GM12878 (cell line): Measurements from ENCODE around the gene DNMBP. TPM values are rescaled to one million over a fixed set of nuclear protein-coding genes. Genes with fewer than 3 reads are reported as not detected.

Experiments used
- ATAC-seq: fragments of 200-7000 bp; cut with Tn5 transposase; 3 replicates; pipeline ENCODE4 v1.9.1; 2020; ENCODE audit warnings: mild to moderate bottlenecking, moderate library complexity
- BruUV-seq: library from RNA; stranded (reverse); fragments of 400-500 nt; replicated peaks from 2 replicates; lab custom pipeline; 2021; lab: Mats Ljungman, UMichigan
- CTCF ChIA-PET: fragments of 300-600 bp; sonication (Branson Sonifier 250); formaldehyde crosslinking; extraction: SDS; loops from one replicate; lab custom pipeline; 2021; ENCODE audit warnings: inconsistent platforms; lab: Yijun Ruan, JAX
- POLR2A ChIA-PET: fragments of 350-600 bp; formaldehyde crosslinking; extraction: SDS; loops from one replicate; lab custom pipeline; 2021; ENCODE audit warnings: inconsistent platforms; lab: Charles Lee
- RAD21 ChIA-PET: fragments of 300-600 bp; sonication (Branson Sonifier 250); formaldehyde crosslinking; loops from one replicate; lab custom pipeline; 2023; ENCODE audit warnings: antibody characterized with exemption; ENCODE audit not compliant: unreplicated experiment; lab: Charles Lee
- SMC1A ChIA-PET: fragments of 300-600 bp; sonication (Branson Sonifier 250); formaldehyde crosslinking; loops from one replicate; lab custom pipeline; 2023; ENCODE audit not compliant: unreplicated experiment, uncharacterized antibody; lab: Charles Lee
- DNase-seq: peaks from one replicate; pipeline ENCODE4 v3.0.0-alpha.2; 2011; ENCODE audit warnings: low read depth, low spot score
- FAIRE-seq: peaks from 3 replicates; lab custom pipeline; 2011; peaks lifted over from hg19 to GRCh38; lab: Jason Lieb, UNC
- H2AFZ ChIP-seq: 2 replicates; pipeline ENCODE4 v1.6.0; 2011; ENCODE audit warnings: low read depth, low read length, control low read depth; ENCODE audit not compliant: control insufficient read depth
- H3K27ac ChIP-seq: 2 replicates; pipeline ENCODE4 v1.5.1; 2011; ENCODE audit warnings: control low read depth; ENCODE audit not compliant: control insufficient read depth, insufficient read depth
- H3K27me3 ChIP-seq, 2 experiments: replicated peaks in 1 of 2; 2 replicates each; pipeline versions ENCODE4 v1.6.0 to v1.6.1; 2011; ENCODE audit warnings: low read length in 1 of 2; ENCODE audit not compliant: control insufficient read depth in 2 of 2, insufficient read depth in 2 of 2
- H3K36me3 ChIP-seq, 2 experiments: 2 replicates each; pipeline ENCODE4 v1.5.1; 2011; ENCODE audit warnings: low read length in 1 of 2; ENCODE audit not compliant: control insufficient read depth in 2 of 2, insufficient read depth in 2 of 2
- H3K4me1 ChIP-seq: 2 replicates; pipeline ENCODE4 v1.6.1; 2011; ENCODE audit warnings: mild to moderate bottlenecking, low read length, moderate library complexity, mixed read lengths; ENCODE audit not compliant: control insufficient read depth, insufficient read depth
- H3K4me2 ChIP-seq: 2 replicates; pipeline ENCODE4 v1.6.0; 2011; ENCODE audit warnings: control low read depth; ENCODE audit not compliant: control insufficient read depth, insufficient read depth
- H3K4me3 ChIP-seq: fragments of 200-600 bp; sonication (generic); 2 replicates; pipeline ENCODE4 v1.5.1; 2016
- H3K79me2 ChIP-seq: 2 replicates; pipeline ENCODE4 v1.6.0; 2011; ENCODE audit warnings: low read length; ENCODE audit not compliant: control insufficient read depth, insufficient read depth
- H3K9ac ChIP-seq: 2 replicates; pipeline ENCODE4 v1.8.0; 2011; ENCODE audit warnings: low read length, control low read depth, mixed read lengths; ENCODE audit not compliant: control insufficient read depth, insufficient read depth
- H3K9me3 ChIP-seq: replicated peaks from 3 replicates; pipeline ENCODE4 v1.5.1; 2011; ENCODE audit warnings: mild to moderate bottlenecking, low read length; ENCODE audit not compliant: control insufficient read depth, insufficient read depth
- H4K20me1 ChIP-seq: 2 replicates; pipeline ENCODE4 v1.6.0; 2011; ENCODE audit not compliant: control insufficient read depth, insufficient read depth
- ASH2L ChIP-seq: fragments of 300-600, 200-600 bp; sonication (generic); IDR thresholded peaks from 2 replicates; pipeline ENCODE4 v1.6.1; 2017; ENCODE audit warnings: low read depth, mild to moderate bottlenecking, borderline replicate concordance
- CEBPZ ChIP-seq: fragments of 150-350 bp; IDR thresholded peaks from 2 replicates; pipeline ENCODE4 v1.6.1; 2016; ENCODE audit warnings: low read depth, low read length
- DPF2 ChIP-seq: fragments of 450-650 bp; IDR thresholded peaks from 2 replicates; pipeline ENCODE4 v1.6.1; 2017; ENCODE audit warnings: mild to moderate bottlenecking
- HDAC2 ChIP-seq: fragments of 200-600 bp; sonication (generic); IDR thresholded peaks from 2 replicates; pipeline ENCODE4 v1.6.1; 2017
- IRF4 ChIP-seq: IDR thresholded peaks from 2 replicates; pipeline ENCODE4 v1.6.1; 2011; ENCODE audit warnings: low read depth, low read length
- NBN ChIP-seq: fragments of 450-650 bp; IDR thresholded peaks from 2 replicates; pipeline ENCODE4 v1.6.1; 2016
- SREBF2 ChIP-seq: IDR thresholded peaks from 2 replicates; pipeline ENCODE4 v1.6.1; 2012; ENCODE audit warnings: mild to moderate bottlenecking, low read length
- WGBS: methylation state at CpG from one replicate; pipeline ENCODE4 v1.1.6; 2016; ENCODE audit warnings: low lambda C conversion rate; ENCODE audit not compliant: insufficient replicate concordance, insufficient coverage; ENCODE audit errors: missing lambda C conversion rate; 5-methylcytosine and 5-hydroxymethylcytosine counted together
- in situ Hi-C: fragments of 300-500 bp; cut with MboI; formaldehyde crosslinking; loops from 9 replicates; pipeline ENCODE4 v1.14.3; 2018; ENCODE audit warnings: mixed read lengths
- intact Hi-C: fragments of 100-400 bp; cut with micrococcal nuclease; formaldehyde crosslinking; loops from one replicate; pipeline ENCODE4 v1.14.2; 2022; ENCODE audit not compliant: unreplicated experiment
- polyA plus RNA-seq, 11 experiments: library from polyadenylated mRNA; depleted of rRNA in 4 of 11; unstranded in 6 of 11; stranded (reverse) in 5 of 11; fragments of >200 nt; fragmentation: Nextera tagmentation in 4 of 11; fragmentation: Illumina TruSeq in 1 of 11; extraction: Ambion mirVana in 4 of 11; extraction: Trizol in 1 of 11; gene quantifications; 1 replicate in 1 of 11; 2 replicates in 10 of 11; pipeline versions ENCODE4 v1.2.1 to v1.2.3, GENCODE V29; 2011 to 2016; ENCODE audit warnings: inconsistent platforms in 2 of 11, missing spikeins in 2 of 11, low read depth in 1 of 11
- total RNA-seq, 4 experiments: library from RNA; depleted of rRNA in 3 of 4; stranded (reverse); fragments of >200 nt in 3 of 4; fragmentation: Illumina TruSeq in 1 of 4; extraction: Trizol in 1 of 4; gene quantifications; 2 replicates each; pipeline versions ENCODE4 v1.2.1 to v1.2.3, GENCODE V29; 2013 to 2021
- TF ChIP-seq, protein P1 (sequence below): IDR thresholded peaks from 2 replicates; pipeline ENCODE4 v1.6.1; 2012; ENCODE audit warnings: low read depth, low read length, improper control_type of control experiment

The DNMBP gene
- total and polyA plus RNA-seq, 10 of the 15 experiments (the other 5 are each of a cell fraction or from before 2014, with no cell fraction given), result 7.1 to 45.0 (median 22.0) TPM

GRCh38 chr10:99958806-99959205, 50.9 kb downstream of the DNMBP start:
- Histone ChIP-seq H3K79me2 (peaks cover 4% of the 10 kb centered on the region), H3K4me3 (no peak overlapping the region), H3K9me3 (peaks cover 12% of the 10 kb centered on the region), H4K20me1 (no peaks in the 10 kb centered on the region), H3K27ac (no peak overlapping the region), H2AFZ (no peak overlapping the region), H3K4me2 (no peak overlapping the region), H3K9ac (no peak overlapping the region), H3K4me1 (no peaks in the 10 kb centered on the region), H3K27me3 (no peaks in the 10 kb centered on the region), H3K36me3 (peaks cover 15 to 20% of the 10 kb centered on the region in 2 experiments)
- intact Hi-C loops, result no loop called here
- BruUV-seq, result no TSS peak
- ChIA-PET SMC1A (interaction anchor here (0.6 to 2.0 kb wide), 5 partner anchors 12 to 88 kb away, joined by 3 to 5 read pairs (median 4); no protein-coding TSS in a partner anchor), CTCF (interaction anchor here (1.0 to 3.0 kb wide), 4 partner anchors 16 to 113 kb away, joined by 3 to 7 read pairs (median 4); no protein-coding TSS in a partner anchor), POLR2A (interaction anchor here (0.5 kb wide), 1 partner anchor 76 kb away, joined by 3 read pairs; no protein-coding TSS in a partner anchor), RAD21 (interaction anchor here (1.0 to 2.0 kb wide), 2 partner anchors 21 to 87 kb away, joined by 3 to 8 read pairs; no protein-coding TSS in a partner anchor)
- in situ Hi-C loops, result no loop called here
- DNase-seq, result no peak
- no peak for ATAC-seq
- no peak for FAIRE-seq
- TF ChIP-seq, protein P1, sequence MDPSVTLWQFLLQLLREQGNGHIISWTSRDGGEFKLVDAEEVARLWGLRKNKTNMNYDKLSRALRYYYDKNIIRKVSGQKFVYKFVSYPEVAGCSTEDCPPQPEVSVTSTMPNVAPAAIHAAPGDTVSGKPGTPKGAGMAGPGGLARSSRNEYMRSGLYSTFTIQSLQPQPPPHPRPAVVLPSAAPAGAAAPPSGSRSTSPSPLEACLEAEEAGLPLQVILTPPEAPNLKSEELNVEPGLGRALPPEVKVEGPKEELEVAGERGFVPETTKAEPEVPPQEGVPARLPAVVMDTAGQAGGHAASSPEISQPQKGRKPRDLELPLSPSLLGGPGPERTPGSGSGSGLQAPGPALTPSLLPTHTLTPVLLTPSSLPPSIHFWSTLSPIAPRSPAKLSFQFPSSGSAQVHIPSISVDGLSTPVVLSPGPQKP, result no peak
- TF ChIP-seq CEBPZ, result no peak
- no peak for TF ChIP-seq ASH2L
- TF ChIP-seq DPF2, result no peak
- TF ChIP-seq NBN, result no peak
- TF ChIP-seq HDAC2, result no peak
- no peak for TF ChIP-seq SREBF2
- TF ChIP-seq IRF4, result no peak
- WGBS, result 97% methylated on average over 6 of the region's 6 CpGs
